GM12801 (cell line): ENCODE data around the gene RBMY1A1.
"Not testable (repeated sequence)": the region's sequence is repeated elsewhere in the genome, so short reads cannot be mapped to it uniquely, and the experiment has no call there.

Source experiments
- TF ChIP-seq, protein P1 (sequence below): IDR thresholded peaks from one replicate; pipeline ENCODE4 v1.5.1; 2011; ENCODE audit warnings: control low read depth; ENCODE audit not compliant: insufficient read length; ENCODE audit errors: extremely low read depth

The RBMY1A1 gene

DNA sequence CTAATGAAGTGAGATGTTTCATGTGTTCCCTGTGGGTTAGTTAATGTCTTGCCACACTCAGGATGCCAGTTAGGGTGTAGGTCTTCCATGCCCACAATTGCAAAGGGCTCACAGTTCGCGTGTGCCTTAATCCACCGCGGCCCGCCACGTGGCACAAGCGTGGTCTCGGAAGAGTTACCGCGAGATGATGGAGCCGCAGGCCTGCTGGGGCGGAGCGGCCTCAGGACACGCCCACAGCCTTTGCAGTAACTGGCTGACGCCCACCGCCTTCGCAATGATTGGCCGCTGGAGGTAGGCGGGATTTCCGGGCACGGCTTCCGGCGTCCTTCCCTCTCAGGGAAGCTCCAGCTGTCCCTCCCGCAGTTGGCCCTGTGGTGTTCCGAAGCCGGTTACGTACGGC, at the start of gene RBMY1A1:
Gene RBMY1A1, plus strand, starts transcription at position 301 of the 400 bp plus-strand sequence. CDS start 2,013 bp downstream, outside the sequence.
- TF ChIP-seq, protein P1, sequence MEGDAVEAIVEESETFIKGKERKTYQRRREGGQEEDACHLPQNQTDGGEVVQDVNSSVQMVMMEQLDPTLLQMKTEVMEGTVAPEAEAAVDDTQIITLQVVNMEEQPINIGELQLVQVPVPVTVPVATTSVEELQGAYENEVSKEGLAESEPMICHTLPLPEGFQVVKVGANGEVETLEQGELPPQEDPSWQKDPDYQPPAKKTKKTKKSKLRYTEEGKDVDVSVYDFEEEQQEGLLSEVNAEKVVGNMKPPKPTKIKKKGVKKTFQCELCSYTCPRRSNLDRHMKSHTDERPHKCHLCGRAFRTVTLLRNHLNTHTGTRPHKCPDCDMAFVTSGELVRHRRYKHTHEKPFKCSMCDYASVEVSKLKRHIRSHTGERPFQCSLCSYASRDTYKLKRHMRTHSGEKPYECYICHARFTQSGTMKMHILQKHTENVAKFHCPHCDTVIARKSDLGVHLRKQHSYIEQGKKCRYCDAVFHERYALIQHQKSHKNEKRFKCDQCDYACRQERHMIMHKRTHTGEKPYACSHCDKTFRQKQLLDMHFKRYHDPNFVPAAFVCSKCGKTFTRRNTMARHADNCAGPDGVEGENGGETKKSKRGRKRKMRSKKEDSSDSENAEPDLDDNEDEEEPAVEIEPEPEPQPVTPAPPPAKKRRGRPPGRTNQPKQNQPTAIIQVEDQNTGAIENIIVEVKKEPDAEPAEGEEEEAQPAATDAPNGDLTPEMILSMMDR = not testable (repeated sequence)

- TF ChIP-seq, protein P1 = not testable (repeated sequence)
Measured at GRCh38 chrY:21511038-21511437, 23.6 kb upstream of the RBMY1A1 start, which contains the start of gene RBMY1B. RBMY1B (plus strand) TSS chrY:21511338; CDS start chrY:21513351, 2,013 bp downstream.

GRCh38 chrY:21585449-21585848, 50.8 kb downstream of the RBMY1A1 start:
- TF ChIP-seq, protein P1 = no peak

DNA sequence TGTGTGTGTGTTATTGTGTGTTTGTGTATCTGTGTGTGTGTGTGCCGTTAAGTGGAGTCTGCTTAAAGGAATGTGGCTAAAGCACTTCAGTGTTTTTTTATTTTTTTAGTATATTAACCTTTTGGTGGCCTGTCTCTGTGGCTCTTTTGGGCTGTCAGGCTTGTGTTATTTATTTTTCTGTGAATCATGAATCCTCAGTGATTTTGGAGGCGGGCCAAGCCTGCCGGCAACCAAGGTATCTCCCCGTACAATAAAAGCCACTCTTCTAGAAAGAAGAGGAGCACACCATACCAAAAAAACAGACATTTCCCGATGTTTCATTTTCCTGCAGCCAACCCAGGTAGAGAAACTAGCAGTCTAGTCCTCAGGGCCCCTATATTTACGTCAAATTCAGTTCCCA, 57.4 kb downstream of the RBMY1A1 start:
- TF ChIP-seq, protein P1 = no peak
